SW 1271 (cell line): ENCODE results near the gene PI4KB.
"Not testable (repeated sequence)": the region's sequence is repeated elsewhere in the genome, so short reads cannot be mapped to it uniquely, and the experiment has no call there.

Experiments used
- DNase-seq, 2 experiments: peaks; one replicate each; lab custom pipeline; 2025; lab: John Stamatoyannopoulos, UW

Gene PI4KB

GRCh38 chr1:151327223-151327902 lies at the start of gene PI4KB:
TSS of gene PI4KB (minus strand) at chr1:151327416. CDS start at chr1:151316481, 10,935 bp downstream.
- peak; percentile 80 to 93 for DNase-seq

GRCh38 chr1:151373196-151373595 lies 46.0 kb upstream of the PI4KB start:
- DNase-seq: no peak

GRCh38 chr1:151372058-151372934 lies 45.1 kb upstream of the PI4KB start, which contains the start of gene SELENBP1:
TSS of gene SELENBP1 (minus strand) at chr1:151372705. CDS start at chr1:151372641, 64 bp downstream.
- DNase-seq: no peak

- DNase-seq: no peak
These were observed 44.3 kb upstream of the PI4KB start for GRCh38 chr1:151371370-151372057.

GRCh38 chr1:151370211-151370911 lies 43.1 kb upstream of the PI4KB start:
- DNase-seq: no peak

GRCh38 chr1:151369621-151370048 lies 42.4 kb upstream of the PI4KB start:
- DNase-seq: no peak

- DNase-seq: no peak
These were observed 42.0 kb upstream of the PI4KB start for GRCh38 chr1:151369302-151369610.

- DNase-seq: no peak
These were observed 41.4 kb upstream of the PI4KB start for GRCh38 chr1:151368393-151369301.

- DNase-seq: no peak
These were observed 40.6 kb upstream of the PI4KB start for GRCh38 chr1:151367658-151368392.

- DNase-seq: no peak
These were observed 37.8 kb upstream of the PI4KB start for GRCh38 chr1:151364996-151365395.

GRCh38 chr1:151362308-151363155 lies 35.3 kb upstream of the PI4KB start:
- no peak for DNase-seq

GRCh38 chr1:151361883-151362282 lies 34.7 kb upstream of the PI4KB start:
- no peak for DNase-seq

GRCh38 chr1:151356696-151357095 lies 29.5 kb upstream of the PI4KB start:
- DNase-seq: no peak

- DNase-seq: no peak
These were observed 25.0 kb upstream of the PI4KB start for GRCh38 chr1:151352021-151352718.

GRCh38 chr1:151350323-151350722 lies 23.1 kb upstream of the PI4KB start:
- DNase-seq: not testable (repeated sequence)

GRCh38 chr1:151347523-151348246 lies 20.5 kb upstream of the PI4KB start:
- no peak for DNase-seq

GRCh38 chr1:151346769-151347522 lies 19.7 kb upstream of the PI4KB start, which contains the start of gene RFX5:
TSS of gene RFX5 (minus strand) at chr1:151347252. CDS start at chr1:151346320, 932 bp downstream.
- DNase-seq: peak; percentile 95 to 96
